HFFc6 (cell line): Measurements from ENCODE around the gene CKAP2L. TPM values are rescaled to one million over a fixed set of nuclear protein-coding genes. Genes with fewer than 3 reads are reported as not detected.

Experiments used
- DNase-seq: peaks from one replicate; pipeline ENCODE4 v3.0.0-alpha.2; 2018
- H3K27ac Mint-ChIP-seq: 2 replicates; pipeline ENCODE4 v1.8.0; 2020; ENCODE audit warnings: mild to moderate bottlenecking, mixed read lengths
- H3K27me3 Mint-ChIP-seq: 2 replicates; pipeline ENCODE4 v1.8.0; 2021; ENCODE audit warnings: mild to moderate bottlenecking, moderate library complexity, mixed read lengths; ENCODE audit not compliant: insufficient read depth
- H3K36me3 Mint-ChIP-seq: 2 replicates; pipeline ENCODE4 v1.8.0; 2021; ENCODE audit warnings: low read depth, mixed read lengths
- H3K4me1 Mint-ChIP-seq: 2 replicates; pipeline ENCODE4 v1.8.0; 2020; ENCODE audit warnings: low read depth, mixed read lengths
- H3K4me3 Mint-ChIP-seq: 2 replicates; pipeline ENCODE4 v1.8.0; 2020; ENCODE audit warnings: mild to moderate bottlenecking, moderate library complexity, mixed read lengths
- H3K9me3 Mint-ChIP-seq: 2 replicates; pipeline ENCODE4 v1.8.0; 2020; ENCODE audit warnings: mild to moderate bottlenecking, mixed read lengths
- total RNA-seq, 6 experiments: library from RNA; stranded (reverse); fragmentation: NEBNext Ultra II Directional; extraction: Animal tissue kit (Norgen Biotek cat#: 25700); gene quantifications; 2 replicates in 1 of 6; 3 replicates in 5 of 6; pipeline ENCODE4 v1.2.3, GENCODE V29; 2021
- TF ChIP-seq, protein P1 (sequence below): fragments of 200-600 bp; sonication (generic); IDR thresholded peaks from 2 replicates; pipeline ENCODE4 v1.5.0; 2021; ENCODE audit warnings: antibody characterized with exemption, mild to moderate bottlenecking

The CKAP2L gene
- total RNA-seq, 6 experiments from 2014 or later = 10.6 to 35.7 (median 30.2) TPM

GRCh38 chr2:112725545-112726457, 38.6 kb downstream of the CKAP2L start:
- peaks cover under 1% of the 10 kb centered on the region; the same call in 1 of the 2 replicates for H3K27me3 Mint-ChIP-seq
- TF ChIP-seq, protein P1, sequence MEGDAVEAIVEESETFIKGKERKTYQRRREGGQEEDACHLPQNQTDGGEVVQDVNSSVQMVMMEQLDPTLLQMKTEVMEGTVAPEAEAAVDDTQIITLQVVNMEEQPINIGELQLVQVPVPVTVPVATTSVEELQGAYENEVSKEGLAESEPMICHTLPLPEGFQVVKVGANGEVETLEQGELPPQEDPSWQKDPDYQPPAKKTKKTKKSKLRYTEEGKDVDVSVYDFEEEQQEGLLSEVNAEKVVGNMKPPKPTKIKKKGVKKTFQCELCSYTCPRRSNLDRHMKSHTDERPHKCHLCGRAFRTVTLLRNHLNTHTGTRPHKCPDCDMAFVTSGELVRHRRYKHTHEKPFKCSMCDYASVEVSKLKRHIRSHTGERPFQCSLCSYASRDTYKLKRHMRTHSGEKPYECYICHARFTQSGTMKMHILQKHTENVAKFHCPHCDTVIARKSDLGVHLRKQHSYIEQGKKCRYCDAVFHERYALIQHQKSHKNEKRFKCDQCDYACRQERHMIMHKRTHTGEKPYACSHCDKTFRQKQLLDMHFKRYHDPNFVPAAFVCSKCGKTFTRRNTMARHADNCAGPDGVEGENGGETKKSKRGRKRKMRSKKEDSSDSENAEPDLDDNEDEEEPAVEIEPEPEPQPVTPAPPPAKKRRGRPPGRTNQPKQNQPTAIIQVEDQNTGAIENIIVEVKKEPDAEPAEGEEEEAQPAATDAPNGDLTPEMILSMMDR = no peak
- peaks cover 16% of the 10 kb centered on the region; the same call in 1 of the 2 replicates for H3K4me1 Mint-ChIP-seq
- H3K36me3 Mint-ChIP-seq = no peaks in the 10 kb centered on the region
- no peak overlapping the region for H3K27ac Mint-ChIP-seq
- DNase-seq = no peak
- no peak overlapping the region for H3K4me3 Mint-ChIP-seq
- H3K9me3 Mint-ChIP-seq = no peaks in the 10 kb centered on the region

DNA sequence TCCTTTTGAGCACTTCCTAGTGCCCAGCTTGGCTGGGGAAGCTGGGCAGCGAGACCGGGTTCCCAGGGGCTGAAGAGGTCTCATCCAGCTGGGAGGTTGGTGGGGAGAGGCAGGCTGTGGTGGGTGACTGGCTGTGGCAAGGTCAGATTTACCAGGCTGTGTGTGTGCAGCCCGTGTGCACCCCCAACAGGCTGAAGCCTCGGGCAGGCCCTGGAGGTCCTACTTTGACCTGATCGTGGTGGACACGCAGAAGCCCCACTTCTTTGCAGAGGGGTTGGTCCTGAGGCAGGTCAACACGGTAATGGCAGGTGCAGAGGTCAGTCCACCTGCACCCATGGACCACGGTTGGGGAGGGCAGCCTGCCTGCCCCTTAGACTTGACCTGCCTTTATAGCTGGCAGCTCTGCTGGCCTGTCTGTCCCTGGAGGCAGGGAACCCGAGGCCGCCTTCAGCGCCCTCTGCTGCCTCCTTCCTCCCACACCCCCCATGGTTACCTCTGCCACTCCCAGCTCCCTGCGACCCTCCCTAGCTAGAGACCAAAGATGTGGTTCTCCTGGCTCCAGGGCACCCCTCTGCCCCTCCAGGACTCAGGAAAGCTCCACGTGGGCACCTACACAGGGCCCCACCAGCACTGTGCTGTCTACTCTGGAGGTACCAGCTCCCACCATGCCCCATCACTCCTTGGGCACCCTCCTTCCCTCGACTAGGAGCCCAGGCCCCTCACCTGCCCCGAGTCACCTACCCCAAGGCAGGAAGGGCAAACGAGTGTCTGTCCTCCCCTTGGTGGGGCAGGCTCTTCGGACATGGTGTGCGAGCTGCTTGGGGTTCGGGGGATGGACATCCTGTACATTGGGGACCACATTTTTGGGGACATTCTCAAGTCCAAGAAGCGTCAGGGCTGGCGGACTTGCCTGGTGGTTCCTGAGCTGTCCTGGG, 39.6 kb downstream of the CKAP2L start:
- peaks cover 3% of the 10 kb centered on the region; the same call in 1 of the 2 replicates for H3K27me3 Mint-ChIP-seq
- no peak overlapping the region for H3K4me3 Mint-ChIP-seq
- H3K9me3 Mint-ChIP-seq = no peaks in the 10 kb centered on the region
- no peak overlapping the region for H3K27ac Mint-ChIP-seq
- TF ChIP-seq, protein P1 = peak; percentile 62
- no peak for DNase-seq
- H3K4me1 Mint-ChIP-seq = peaks cover 16% of the 10 kb centered on the region; the same call in 1 of the 2 replicates
- H3K36me3 Mint-ChIP-seq = no peaks in the 10 kb centered on the region

GRCh38 chr2:112723995-112724394, 40.4 kb downstream of the CKAP2L start:
- Mint-ChIP-seq H3K4me1 (peaks cover 16% of the 10 kb centered on the region; the same call in 1 of the 2 replicates), H3K27ac (no peak overlapping the region), H3K27me3 (peaks cover 3% of the 10 kb centered on the region; the same call in 1 of the 2 replicates), H3K9me3 (no peaks in the 10 kb centered on the region), H3K36me3 (no peaks in the 10 kb centered on the region), H3K4me3 (no peak overlapping the region)
- TF ChIP-seq, protein P1 = no peak
- no peak for DNase-seq

GRCh38 chr2:112723547-112723940, 40.9 kb downstream of the CKAP2L start:
- H3K27me3 Mint-ChIP-seq = peaks cover 3% of the 10 kb centered on the region
- no peak for DNase-seq
- H3K4me1 Mint-ChIP-seq = peaks cover 16% of the 10 kb centered on the region; the same call in 1 of the 2 replicates
- no peak overlapping the region for H3K4me3 Mint-ChIP-seq
- H3K27ac Mint-ChIP-seq = no peak overlapping the region
- no peaks in the 10 kb centered on the region for H3K9me3 Mint-ChIP-seq
- H3K36me3 Mint-ChIP-seq = no peaks in the 10 kb centered on the region
- TF ChIP-seq, protein P1 = no peak

GRCh38 chr2:112722816-112723546, 41.4 kb downstream of the CKAP2L start:
- no peaks in the 10 kb centered on the region for H3K36me3 Mint-ChIP-seq
- no peak overlapping the region for H3K27ac Mint-ChIP-seq

More at GRCh38 chr2:112722816-112723546, 41.4 kb downstream of the CKAP2L start:
- TF ChIP-seq, protein P1 = no peak
- Mint-ChIP-seq H3K4me1 (peaks cover 10% of the 10 kb centered on the region; the same call in 1 of the 2 replicates), H3K9me3 (no peaks in the 10 kb centered on the region), H3K4me3 (no peak overlapping the region), H3K27me3 (peaks cover 3% of the 10 kb centered on the region)
- no peak for DNase-seq
